ENCODE data around the gene RECQL5.
"Not testable (repeated sequence)": the region's sequence is repeated elsewhere in the genome, so short reads cannot be mapped to it uniquely, and the experiment has no call there.

Gene RECQL5

GRCh38 chr17:75614556-75615270, 52.2 kb downstream of the RECQL5 start:
- DNase-seq, result no peak

GRCh38 chr17:75614006-75614405, 52.9 kb downstream of the RECQL5 start:
- no peak for DNase-seq

- DNase-seq, result no peak
Measured at GRCh38 chr17:75612906-75613626, 53.9 kb downstream of the RECQL5 start.

GRCh38 chr17:75611851-75612429, 55.0 kb downstream of the RECQL5 start:
- DNase-seq, result peak in 1 of 2 experiments; percentile 32

- DNase-seq, result no peak
Measured at GRCh38 chr17:75610103-75610984, 56.6 kb downstream of the RECQL5 start.

- no peak for DNase-seq
Measured at GRCh38 chr17:75607086-75607485, 59.9 kb downstream of the RECQL5 start.

GRCh38 chr17:75605790-75606189, 61.2 kb downstream of the RECQL5 start:
- no peak for DNase-seq

- no peak for DNase-seq
Measured at GRCh38 chr17:75604034-75604695, 62.8 kb downstream of the RECQL5 start.

GRCh38 chr17:75603123-75603522, 63.8 kb downstream of the RECQL5 start:
- DNase-seq, result no peak

- no peak for DNase-seq
Measured at GRCh38 chr17:75602644-75603043, 64.3 kb downstream of the RECQL5 start.

GRCh38 chr17:75601057-75601987, 65.6 kb downstream of the RECQL5 start:
- DNase-seq, result peak; percentile 43 to 62

GRCh38 chr17:75596320-75597087, 70.5 kb downstream of the RECQL5 start:
- DNase-seq, result no peak

GRCh38 chr17:75595920-75596313, 71.0 kb downstream of the RECQL5 start:
- no peak for DNase-seq

GRCh38 chr17:75595284-75595919, 71.6 kb downstream of the RECQL5 start:
- no peak for DNase-seq

GRCh38 chr17:75594499-75595283, 72.3 kb downstream of the RECQL5 start:
- DNase-seq, result no peak

- not testable (repeated sequence) for DNase-seq
Measured at GRCh38 chr17:75593430-75593829, 73.5 kb downstream of the RECQL5 start.

- DNase-seq, result no peak
Measured at GRCh38 chr17:75592348-75593020, 74.5 kb downstream of the RECQL5 start.

- DNase-seq, result no peak
Measured at GRCh38 chr17:75591722-75592302, 75.1 kb downstream of the RECQL5 start.
